A549 (cell line): Measurements from ENCODE around the gene XYLT1. TPM values are rescaled to one million over a fixed set of nuclear protein-coding genes. Genes with fewer than 3 reads are reported as not detected.

Source experiments
- ATAC-seq, 2 experiments: fragments of 200-7000 bp in 1 of 2; fragments of >200 bp in 1 of 2; cut with Nextera tagmentation in 1 of 2; cut with Tn5 transposase in 1 of 2; 3 replicates each; pipeline versions ENCODE4 v1.8.0 to v1.9.1; 2018 to 2020; ENCODE audit warnings: mild to moderate bottlenecking in 1 of 2, moderate library complexity in 1 of 2
- CTCF ChIA-PET: fragments of 300-600 bp; sonication (Branson Sonifier 250); formaldehyde crosslinking; extraction: SDS; loops from one replicate; lab custom pipeline; 2021; ENCODE audit warnings: antibody characterized with exemption, inconsistent platforms; lab: Yijun Ruan, JAX
- POLR2A ChIA-PET: fragments of 350-600 bp; formaldehyde crosslinking; extraction: SDS; loops from one replicate; lab custom pipeline; 2021; ENCODE audit warnings: antibody characterized with exemption, inconsistent platforms; lab: Yijun Ruan, JAX
- DNase-seq, 2 experiments: peaks; one replicate each; pipeline versions ENCODE4 v3.0.0 to v3.0.0-alpha.2; 2011 to 2016; ENCODE audit warnings: low read depth in 1 of 2, low spot score in 1 of 2
- FAIRE-seq: peaks from 2 replicates; lab custom pipeline; 2011; peaks lifted over from hg19 to GRCh38; lab: Jason Lieb, UNC
- H3K27ac ChIP-seq, 2 experiments: fragments of >200 bp; sonication (Bioruptor Twin); formaldehyde crosslinking; 3 replicates each; pipeline ENCODE4 v1.5.1; 2016 to 2017
- H3K4me1 ChIP-seq: fragments of >200 bp; sonication (Bioruptor Twin); formaldehyde crosslinking; 3 replicates; pipeline ENCODE4 v1.6.1; 2016
- H3K4me2 ChIP-seq: fragments of >200 bp; sonication (Bioruptor Twin); formaldehyde crosslinking; 3 replicates; pipeline ENCODE4 v1.6.1; 2016
- H3K4me3 ChIP-seq: fragments of >200 bp; sonication (Bioruptor Twin); formaldehyde crosslinking; 3 replicates; pipeline ENCODE4 v1.5.1; 2016
- H3K9me3 ChIP-seq: fragments of >200 bp; sonication (Bioruptor Twin); formaldehyde crosslinking; 3 replicates; pipeline ENCODE4 v1.6.1; 2016
- ATOH8 ChIP-seq: fragments of 250-450 bp; sonication (Bioruptor Pico); IDR thresholded peaks from 2 replicates; pipeline ENCODE4 v1.5.0; 2020; ENCODE audit warnings: low read depth, mild to moderate bottlenecking, moderate library complexity
- CBX2 ChIP-seq: fragments of 200-600 bp; sonication (generic); IDR thresholded peaks from 2 replicates; pipeline ENCODE4 v1.6.1; 2016; ENCODE audit warnings: low read depth, mild to moderate bottlenecking, borderline replicate concordance
- CHD4 ChIP-seq: fragments of 200-600 bp; sonication (generic); IDR thresholded peaks from 2 replicates; pipeline ENCODE4 v1.6.1; 2016; ENCODE audit warnings: antibody characterized with exemption, mild to moderate bottlenecking, borderline replicate concordance
- CTCF ChIP-seq: fragments of >200 bp; sonication (Bioruptor Twin); formaldehyde crosslinking; IDR thresholded peaks from 3 replicates; pipeline ENCODE4 v1.5.1; 2016
- EHF ChIP-seq: fragments of 250-450 bp; sonication (Bioruptor Pico); IDR thresholded peaks from 2 replicates; pipeline ENCODE4 v1.5.0; 2020; ENCODE audit warnings: mild to moderate bottlenecking
- ELK1 ChIP-seq: fragments of 150-350 bp; IDR thresholded peaks from 2 replicates; pipeline ENCODE4 v1.6.1; 2014; ENCODE audit warnings: low read depth, mild to moderate bottlenecking, low read length
- FOSB ChIP-seq: fragments of 250-450 bp; sonication (Bioruptor Pico); IDR thresholded peaks from 2 replicates; pipeline ENCODE4 v1.5.0; 2020; ENCODE audit warnings: mild to moderate bottlenecking, moderate library complexity
- FOSL2 ChIP-seq, 2 experiments: fragments of 450-650 bp in 1 of 2; fragments of >200 bp in 1 of 2; sonication (Bioruptor Twin) in 1 of 2; formaldehyde crosslinking; IDR thresholded peaks; 2 replicates each; pipeline versions ENCODE4 v1.5.0 to v1.6.1; 2016 to 2020; ENCODE audit warnings: mild to moderate bottlenecking in 1 of 2, moderate library complexity in 1 of 2
- HDAC2 ChIP-seq: fragments of 200-600 bp; sonication (generic); IDR thresholded peaks from 2 replicates; pipeline ENCODE4 v1.6.1; 2016
- HES2 ChIP-seq: fragments of >200 bp; sonication (Bioruptor Twin); formaldehyde crosslinking; IDR thresholded peaks from 2 replicates; pipeline ENCODE4 v1.6.1; 2016
- HOXB13 ChIP-seq: fragments of 250-450 bp; sonication (Bioruptor Pico); IDR thresholded peaks from 2 replicates; pipeline ENCODE4 v1.5.0; 2020; ENCODE audit warnings: low read depth, mild to moderate bottlenecking, moderate library complexity
- HOXB5 ChIP-seq: fragments of 250-450 bp; sonication (Bioruptor Pico); IDR thresholded peaks from 2 replicates; pipeline ENCODE4 v1.5.0; 2020; ENCODE audit warnings: mild to moderate bottlenecking, moderate library complexity
- JUNB ChIP-seq: fragments of >200 bp; sonication (Bioruptor Twin); formaldehyde crosslinking; IDR thresholded peaks from 2 replicates; pipeline ENCODE4 v1.6.1; 2016
- MAFK ChIP-seq: fragments of 450-650 bp; IDR thresholded peaks from 2 replicates; pipeline ENCODE4 v1.6.1; 2014; ENCODE audit not compliant: partially characterized antibody
- NFE2L2 ChIP-seq: fragments of 150-350 bp; conservative IDR thresholded peaks from 2 replicates; pipeline ENCODE4 v1.6.1; 2014; ENCODE audit warnings: low read length
- POLR2A ChIP-seq: IDR thresholded peaks from 2 replicates; pipeline ENCODE4 v1.6.1; 2012; ENCODE audit warnings: mild to moderate bottlenecking, low read length
- RAD21 ChIP-seq, 2 experiments: fragments of >200 bp in 1 of 2; sonication (Bioruptor Twin) in 1 of 2; formaldehyde crosslinking in 1 of 2; IDR thresholded peaks in 1 of 2; conservative IDR thresholded peaks in 1 of 2; 2 replicates in 1 of 2; 3 replicates in 1 of 2; pipeline ENCODE4 v1.6.1; 2012 to 2018; ENCODE audit warnings: inconsistent platforms in 1 of 2
- RCOR1 ChIP-seq: fragments of 150-350 bp; IDR thresholded peaks from 2 replicates; pipeline ENCODE4 v1.6.1; 2014; ENCODE audit warnings: antibody characterized with exemption, low read length, low read depth
- REST ChIP-seq: fragments of 200-600 bp; sonication (generic); IDR thresholded peaks from 2 replicates; pipeline ENCODE4 v1.6.1; 2016; ENCODE audit warnings: antibody characterized with exemption, mild to moderate bottlenecking, moderate library complexity
- SMC3 ChIP-seq: fragments of >200 bp; sonication (Bioruptor Twin); formaldehyde crosslinking; IDR thresholded peaks from 3 replicates; pipeline ENCODE4 v1.6.1; 2018; ENCODE audit warnings: inconsistent platforms
- ZC3H11A ChIP-seq: fragments of 450-650 bp; IDR thresholded peaks from 2 replicates; pipeline ENCODE4 v1.6.1; 2014; ENCODE audit warnings: antibody characterized with exemption, mild to moderate bottlenecking
- ZNF302 ChIP-seq: fragments of 250-450 bp; sonication (Bioruptor Pico); IDR thresholded peaks from 2 replicates; pipeline ENCODE4 v1.9.0; 2021; ENCODE audit warnings: inconsistent platforms, mild to moderate bottlenecking, moderate library complexity
- WGBS: methylation state at CpG from one replicate; pipeline ENCODE4 v1.1.6; 2017; ENCODE audit errors: missing lambda C conversion rate; 5-methylcytosine and 5-hydroxymethylcytosine counted together
- polyA plus RNA-seq, 4 experiments: library from polyadenylated mRNA; depleted of rRNA in 3 of 4; stranded (reverse); fragments of >200 nt; fragmentation: RNase III in 1 of 4; extraction: RNeasy Plus Mini Kit Qiagen cat#74134 plus additional on column Dnase treatment in 1 of 4; gene quantifications; 2 replicates in 3 of 4; 3 replicates in 1 of 4; pipeline ENCODE4 v1.2.3, GENCODE V29; 2011 to 2017

The XYLT1 gene
- polyA plus RNA-seq, 2 of the 4 experiments (the other 2 are of a cell fraction), result 0.78 to 0.88 TPM

- CTCF ChIA-PET, result interaction anchor here (0.6 kb wide), 1 partner anchor 128 kb away, joined by 3 read pairs; no protein-coding TSS in a partner anchor
- FAIRE-seq, result no peak
- POLR2A ChIA-PET, result no interaction called here
- 31% methylated on average over 4 of the region's 4 CpGs for WGBS
- H3K27ac ChIP-seq, result no peak overlapping the region
- TF ChIP-seq EHF (CRISPR knock-in tag), result no peak
- TF ChIP-seq ELK1, result no peak
- TF ChIP-seq HOXB5, result no peak
- TF ChIP-seq HOXB13 (CRISPR knock-in tag), result no peak
- no peak for TF ChIP-seq CHD4
- no peak for TF ChIP-seq POLR2A
- TF ChIP-seq, all 56 proteins: peak for 0
- Histone ChIP-seq H3K4me1 (no peaks in the 10 kb centered on the region), H3K4me2 (no peak overlapping the region), H3K9me3 (no peaks in the 10 kb centered on the region), H3K4me3 (no peak overlapping the region)
- no peak for DNase-seq
- ATAC-seq, result no peak
These were observed 354.0 kb downstream of the XYLT1 start for GRCh38 chr16:17116595-17117322.

GRCh38 chr16:17109413-17109812, 361.3 kb downstream of the XYLT1 start:
- no peak for ATAC-seq
- FAIRE-seq, result no peak
- Histone ChIP-seq H3K27ac (no peak overlapping the region), H3K4me3 (no peak overlapping the region), H3K4me1 (no peaks in the 10 kb centered on the region), H3K4me2 (no peak overlapping the region), H3K9me3 (no peaks in the 10 kb centered on the region)
- no peak for DNase-seq
- TF ChIP-seq FOSB (CRISPR knock-in tag) (no peak), MAFK (no peak), REST (no peak), RCOR1 (no peak), SMC3 (no peak), ATOH8 (CRISPR knock-in tag) (no peak), CTCF (no peak), ZC3H11A (no peak), FOSL2 (IDR thresholded peaks at IDR 0.05) (no peak), FOSL2 (CRISPR knock-in tag; IDR thresholded peaks at IDR 0.05) (no peak), ZNF302 (CRISPR knock-in tag) (no peak), CBX2 (no peak), RAD21 (conservative IDR thresholded peaks at IDR 0.05 in 1 of 2, IDR thresholded peaks at IDR 0.05 in 1 of 2) (no peak), HES2 (no peak), JUNB (no peak), HDAC2 (no peak), NFE2L2 (no peak)
- ChIA-PET POLR2A (no interaction called here), CTCF (no interaction called here)
